ENCODE results near the gene TIMM29. TPM values are rescaled to one million over a fixed set of nuclear protein-coding genes. Genes with fewer than 3 reads are reported as not detected.
A peak's percentile ranks its signal among the peaks of the same experiment; 100 is the strongest.

TIMM29 gene
- total and polyA plus RNA-seq, 9 of the 15 experiments (the other 6 are each of a cell fraction or from before 2014, with no cell fraction given) = 2.4 to 29.4 (median 16.3) TPM

GRCh38 chr19:10936661-10937084 is 8.1 kb downstream of the TIMM29 start:
- H3K9me1 ChIP-seq (ENCODE audit: control insufficient read depth, insufficient read depth, low read length) = no peaks in the 10 kb centered on the region
- intact Hi-C loops (cut with micrococcal nuclease) (loop anchor here (5.0 kb wide), 1 partner anchor 196 kb away; no protein-coding TSS in a partner anchor), in situ Hi-C loops (cut with MboI) (no loop called here)
- no peaks in the 10 kb centered on the region for H3K79me2 ChIP-seq (ENCODE audit: control insufficient read depth, insufficient read depth, low read length)
- no peaks in the 10 kb centered on the region for H3K9me3 ChIP-seq (replicated peaks; ENCODE audit: control insufficient read depth, insufficient read depth, low read depth, low read length)
- ChIA-PET CTCF (ENCODE audit: low intra/inter-chr PET ratio) (interaction anchor here (0.5 to 0.8 kb wide), 2 partner anchors 9 to 99 kb away, joined by 3 read pairs; no protein-coding TSS in a partner anchor), POLR2A (interaction anchor here (0.5 to 1.4 kb wide), 10 partner anchors 9 to 493 kb away, joined by 3 to 5 read pairs (median 3); no protein-coding TSS in a partner anchor)
- H3K27me3 ChIP-seq (ENCODE audit: control insufficient read depth in 2 of 2, insufficient read depth in 2 of 2, low read length in 2 of 2) = no peaks in the 10 kb centered on the region
- peak overlapping the region; percentile 36 for H3K4me2 ChIP-seq (ENCODE audit: insufficient read depth, low read length)
- ATAC-seq (peak; percentile 83), DNase-seq (ENCODE audit: extremely low read depth in 1 of 4, low spot score in 3 of 4) (peak; percentile 60 to 83 (median 72)), FAIRE-seq (peak; percentile 88)
- peaks cover 12% of the 10 kb centered on the region; the same call in 2 of the 3 replicates for H3K36me3 ChIP-seq (ENCODE audit: control insufficient read depth, insufficient read depth, low read length)
- H4K20me1 ChIP-seq (replicated peaks; ENCODE audit: control insufficient read depth, insufficient read depth, low read length) = 0 out of 2 replicates have a peak, but pooled peaks cover 4% of the 10 kb centered on the region
- H3K27ac ChIP-seq (ENCODE audit: extremely low read depth, low read depth, low read length) = no peak overlapping the region
- WGBS (ENCODE audit: insufficient coverage, low coverage, missing lambda C conversion rate) = 5% methylated on average over 11 of the region's 11 CpGs
- no peak overlapping the region for H3K4me3 ChIP-seq
- no TSS peak for BruUV-seq (replicated peaks)
- peaks cover 18 to 20% of the 10 kb centered on the region in 2 experiments for H3K4me1 ChIP-seq (replicated peaks in 1 of 2; ENCODE audit: control insufficient read depth in 2 of 2, insufficient read depth in 2 of 2, low read length in 2 of 2)
- H2AFZ ChIP-seq (ENCODE audit: low read depth, low read length) = peak overlapping the region; percentile 82
- peak overlapping the region in 1 of 2 experiments; percentile 12; a peak in 1 of 4 replicates for H3K9ac ChIP-seq (ENCODE audit: insufficient read depth in 1 of 2, low read depth in 2 of 2, low read length in 2 of 2)
- TF ChIP-seq MGA (IDR thresholded peaks at IDR 0.05) = no peak
- no peak for TF ChIP-seq MXI1 (IDR thresholded peaks at IDR 0.05; ENCODE audit: low read depth, low read length)
- no peak for TF ChIP-seq ZFP36 (IDR thresholded peaks at IDR 0.05; ENCODE audit: low read depth, low read length, partially characterized antibody)
- no peak for TF ChIP-seq RERE (CRISPR knock-in tag; IDR thresholded peaks at IDR 0.05; ENCODE audit: borderline replicate concordance)

All from K562 (cell line).